KMS-11 (cell line): ENCODE data around the gene NCOA6.

ENCODE experiments used
- H2AFZ ChIP-seq: fragments of 200-600 bp; sonication (generic); 2 replicates; pipeline ENCODE4 v1.6.1; 2016; ENCODE audit warnings: antibody characterized with exemption, mixed run types, low read depth
- H3K27ac ChIP-seq: fragments of 200-600 bp; sonication (generic); 2 replicates; pipeline ENCODE4 v1.6.1; 2016; ENCODE audit warnings: mild to moderate bottlenecking, mixed run types
- H3K27me3 ChIP-seq: fragments of 200-600 bp; sonication (generic); 2 replicates; pipeline ENCODE4 v1.6.1; 2017; ENCODE audit warnings: mild to moderate bottlenecking, low read depth, mixed run types, moderate library complexity; ENCODE audit not compliant: insufficient read depth
- H3K36me3 ChIP-seq: fragments of 200-600 bp; sonication (generic); 2 replicates; pipeline ENCODE4 v1.6.1; 2017; ENCODE audit warnings: mild to moderate bottlenecking, mixed run types; ENCODE audit not compliant: insufficient read depth
- H3K4me1 ChIP-seq: fragments of 200-600 bp; sonication (generic); 2 replicates; pipeline ENCODE4 v1.6.1; 2016; ENCODE audit warnings: mild to moderate bottlenecking, low read depth, mixed run types; ENCODE audit not compliant: poor library complexity, severe bottlenecking
- H3K4me2 ChIP-seq: fragments of 200-600 bp; sonication (generic); 2 replicates; pipeline ENCODE4 v1.7.0; 2016; ENCODE audit warnings: mild to moderate bottlenecking, mixed run types
- H3K4me3 ChIP-seq: fragments of 200-600 bp; sonication (generic); IDR thresholded peaks from 2 replicates; pipeline ENCODE4 v1.6.1; 2017; ENCODE audit warnings: low read depth, low read length, mixed read lengths; ENCODE audit not compliant: insufficient read depth
- H3K79me2 ChIP-seq: fragments of 200-600 bp; sonication (generic); 2 replicates; pipeline ENCODE4 v1.6.1; 2016; ENCODE audit warnings: low read depth, mixed run types; ENCODE audit not compliant: insufficient read depth
- H3K9ac ChIP-seq: fragments of 200-600 bp; sonication (generic); 2 replicates; pipeline ENCODE4 v1.6.1; 2016; ENCODE audit warnings: mild to moderate bottlenecking, mixed run types
- H4K20me1 ChIP-seq: fragments of 200-600 bp; sonication (generic); 2 replicates; pipeline ENCODE4 v1.6.1; 2016; ENCODE audit warnings: mild to moderate bottlenecking, mixed run types; ENCODE audit not compliant: insufficient read depth
- TF ChIP-seq, protein P1 (sequence below): fragments of 200-600 bp; sonication (generic); conservative IDR thresholded peaks from 2 replicates; pipeline ENCODE4 v1.6.1; 2017; ENCODE audit warnings: low read depth, mild to moderate bottlenecking, antibody characterized with exemption, low read length, moderate library complexity, mixed read lengths

Gene NCOA6

DNA sequence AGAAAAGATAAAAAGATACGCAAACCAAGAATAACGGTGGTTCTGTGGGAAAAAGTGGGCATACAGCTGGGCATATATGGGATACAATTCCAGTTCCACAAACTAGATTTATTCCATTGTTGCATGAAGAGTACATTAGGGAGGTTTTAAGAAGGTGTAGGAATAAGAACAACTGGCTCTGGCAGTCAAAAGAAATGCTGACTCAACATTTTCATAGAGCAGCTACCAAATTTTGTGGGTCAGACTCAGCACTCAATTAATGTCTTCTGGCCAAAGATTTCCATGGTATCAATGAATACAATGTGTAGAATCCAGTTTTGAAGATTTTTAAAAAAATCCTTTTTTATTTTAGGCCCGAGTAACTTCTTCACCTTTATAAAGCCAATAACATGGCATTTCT, 81.1 kb downstream of the NCOA6 start:
- Histone ChIP-seq H3K4me3 (no peak overlapping the region), H3K9ac (no peak overlapping the region), H3K4me1 (no peaks in the 10 kb centered on the region), H2AFZ (no peak overlapping the region), H3K79me2 (no peaks in the 10 kb centered on the region), H3K4me2 (no peak overlapping the region), H3K27me3 (no peaks in the 10 kb centered on the region), H3K36me3 (no peaks in the 10 kb centered on the region; the same call in 1 of the 2 replicates), H3K27ac (no peak overlapping the region), H4K20me1 (no peaks in the 10 kb centered on the region)
- TF ChIP-seq, protein P1, sequence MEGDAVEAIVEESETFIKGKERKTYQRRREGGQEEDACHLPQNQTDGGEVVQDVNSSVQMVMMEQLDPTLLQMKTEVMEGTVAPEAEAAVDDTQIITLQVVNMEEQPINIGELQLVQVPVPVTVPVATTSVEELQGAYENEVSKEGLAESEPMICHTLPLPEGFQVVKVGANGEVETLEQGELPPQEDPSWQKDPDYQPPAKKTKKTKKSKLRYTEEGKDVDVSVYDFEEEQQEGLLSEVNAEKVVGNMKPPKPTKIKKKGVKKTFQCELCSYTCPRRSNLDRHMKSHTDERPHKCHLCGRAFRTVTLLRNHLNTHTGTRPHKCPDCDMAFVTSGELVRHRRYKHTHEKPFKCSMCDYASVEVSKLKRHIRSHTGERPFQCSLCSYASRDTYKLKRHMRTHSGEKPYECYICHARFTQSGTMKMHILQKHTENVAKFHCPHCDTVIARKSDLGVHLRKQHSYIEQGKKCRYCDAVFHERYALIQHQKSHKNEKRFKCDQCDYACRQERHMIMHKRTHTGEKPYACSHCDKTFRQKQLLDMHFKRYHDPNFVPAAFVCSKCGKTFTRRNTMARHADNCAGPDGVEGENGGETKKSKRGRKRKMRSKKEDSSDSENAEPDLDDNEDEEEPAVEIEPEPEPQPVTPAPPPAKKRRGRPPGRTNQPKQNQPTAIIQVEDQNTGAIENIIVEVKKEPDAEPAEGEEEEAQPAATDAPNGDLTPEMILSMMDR = no peak

DNA sequence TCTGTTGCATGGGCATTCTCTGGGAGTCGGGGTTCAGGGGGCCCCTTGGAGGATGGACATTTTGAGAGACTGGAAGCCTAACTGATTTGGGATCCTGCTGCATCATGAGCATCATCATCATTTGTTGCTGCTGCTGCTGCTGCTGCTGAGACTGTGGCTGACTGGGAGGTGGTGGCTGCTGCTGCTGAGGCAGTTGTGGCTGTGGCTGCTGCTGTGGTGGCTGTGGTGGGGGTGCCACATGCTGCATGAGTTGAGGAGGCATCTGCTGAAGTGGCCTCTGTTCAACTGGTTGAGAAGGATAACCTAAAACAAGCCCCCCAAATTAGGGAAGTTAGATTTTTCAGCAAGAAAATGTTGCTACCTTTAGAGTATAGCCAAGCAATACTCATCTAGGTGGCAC, 82.4 kb downstream of the NCOA6 start:
- no peak overlapping the region for H3K4me3 ChIP-seq
- H3K4me2 ChIP-seq = no peak overlapping the region
- no peaks in the 10 kb centered on the region for H3K27me3 ChIP-seq
- H3K27ac ChIP-seq = no peak overlapping the region
- no peak overlapping the region for H3K9ac ChIP-seq
- TF ChIP-seq, protein P1 = no peak
- H4K20me1 ChIP-seq = no peaks in the 10 kb centered on the region
- no peaks in the 10 kb centered on the region for H3K79me2 ChIP-seq
- no peak overlapping the region for H2AFZ ChIP-seq
- no peaks in the 10 kb centered on the region for H3K4me1 ChIP-seq
- H3K36me3 ChIP-seq = no peaks in the 10 kb centered on the region; the same call in 1 of the 2 replicates

DNA sequence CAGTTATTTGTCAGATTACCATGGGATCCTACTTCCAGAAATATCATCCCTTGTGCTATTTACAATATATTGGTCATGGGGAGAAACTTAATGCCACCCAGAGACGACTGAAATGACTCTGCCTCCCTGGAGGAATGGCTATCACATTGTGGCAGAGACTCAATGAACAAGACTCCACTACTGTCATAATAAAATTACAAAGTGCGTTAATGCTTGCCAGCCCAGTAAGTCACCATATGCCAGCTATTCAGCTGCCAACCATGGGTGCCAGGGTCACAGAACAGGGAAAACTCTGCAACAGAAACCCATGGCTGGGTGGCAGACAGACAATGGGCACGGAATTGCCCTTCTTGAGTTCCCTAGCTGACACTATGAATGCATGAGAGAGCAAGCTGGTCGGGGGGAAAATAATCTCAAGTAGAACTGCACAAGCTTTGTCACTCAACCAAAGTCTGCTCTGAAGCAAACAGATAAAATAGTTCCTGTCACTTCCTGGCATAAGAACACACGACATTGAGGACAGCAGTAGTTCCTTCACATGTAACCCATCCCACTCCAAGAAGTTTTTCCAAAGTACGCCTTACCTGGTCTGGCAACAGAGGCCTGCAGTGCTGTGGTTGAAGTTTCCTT, 89.2 kb downstream of the NCOA6 start:
- no peak overlapping the region for H2AFZ ChIP-seq
- H3K27ac ChIP-seq = no peak overlapping the region
- H3K9ac ChIP-seq = no peak overlapping the region
- no peaks in the 10 kb centered on the region for H3K4me1 ChIP-seq
- no peaks in the 10 kb centered on the region for H3K79me2 ChIP-seq
- H3K27me3 ChIP-seq = no peaks in the 10 kb centered on the region
- no peak overlapping the region for H3K4me2 ChIP-seq
- TF ChIP-seq, protein P1 = no peak
- no peaks in the 10 kb centered on the region for H4K20me1 ChIP-seq
- no peak overlapping the region for H3K4me3 ChIP-seq
- no peaks in the 10 kb centered on the region for H3K36me3 ChIP-seq

DNA sequence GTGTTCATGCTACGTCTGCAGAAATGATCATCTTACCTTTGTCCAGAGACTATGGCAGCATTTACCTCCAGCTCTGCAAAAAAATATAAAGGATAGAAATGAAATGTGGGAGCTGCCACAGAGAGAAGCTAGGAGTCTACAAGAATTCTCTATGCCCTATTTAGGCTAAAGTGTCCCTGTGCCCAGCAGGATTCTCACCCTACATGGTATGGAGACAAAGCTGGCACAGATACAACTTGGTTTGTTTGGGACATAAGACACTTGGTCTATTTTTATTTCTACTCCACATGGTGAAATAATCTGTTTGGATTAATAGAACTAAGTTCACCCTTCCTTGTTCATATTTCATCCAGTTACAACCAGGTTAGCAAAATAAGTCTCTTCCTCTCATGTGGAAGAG, 92.9 kb downstream of the NCOA6 start:
- H3K4me1 ChIP-seq = no peaks in the 10 kb centered on the region
- TF ChIP-seq, protein P1 = no peak
- no peaks in the 10 kb centered on the region for H4K20me1 ChIP-seq
- H2AFZ ChIP-seq = no peak overlapping the region
- no peaks in the 10 kb centered on the region for H3K79me2 ChIP-seq
- H3K36me3 ChIP-seq = no peaks in the 10 kb centered on the region
- H3K4me3 ChIP-seq = no peak overlapping the region
- no peak overlapping the region for H3K9ac ChIP-seq
- no peaks in the 10 kb centered on the region for H3K27me3 ChIP-seq
- H3K4me2 ChIP-seq = no peak overlapping the region
- no peak overlapping the region for H3K27ac ChIP-seq
